Mucosa of rectum (tissue), 2 donors: ENCODE data around the gene PRDX2.

Source experiments
- H3K27ac ChIP-seq, 2 donors: one replicate each; pipeline ENCODE4 v1.7.0; 2013; ENCODE audit warnings: inconsistent platforms in 2 of 2, low read depth in 2 of 2, low read length in 2 of 2
- H3K27me3 ChIP-seq, 2 donors: one replicate each; pipeline ENCODE4 v1.7.0; 2013; ENCODE audit warnings: low read length in 2 of 2; ENCODE audit not compliant: control insufficient read depth in 2 of 2, insufficient read depth in 2 of 2
- H3K36me3 ChIP-seq, 2 donors: one replicate each; pipeline ENCODE4 v1.7.0; 2013; ENCODE audit warnings: low read length in 2 of 2; ENCODE audit not compliant: control insufficient read depth in 2 of 2, insufficient read depth in 2 of 2
- H3K4me1 ChIP-seq, 2 donors: one replicate each; pipeline ENCODE4 v1.7.0; 2013; ENCODE audit warnings: low read length in 2 of 2, mild to moderate bottlenecking in 1 of 2; ENCODE audit not compliant: control insufficient read depth in 2 of 2, insufficient read depth in 2 of 2
- H3K4me3 ChIP-seq, 2 donors: one replicate each; pipeline ENCODE4 v1.7.0; 2013; ENCODE audit warnings: low read length in 2 of 2
- H3K9ac ChIP-seq, 2 donors: one replicate each; pipeline ENCODE4 v1.7.0; 2013; ENCODE audit warnings: low read length in 2 of 2, low read depth in 1 of 2, mild to moderate bottlenecking in 1 of 2
- H3K9me3 ChIP-seq, 2 donors: one replicate each; pipeline ENCODE4 v1.7.0; 2013; ENCODE audit warnings: low read length in 2 of 2; ENCODE audit not compliant: control insufficient read depth in 2 of 2
- donor health status: healthy.
- donor health status: Normal muscosa, but diverticular disease.

Gene PRDX2

DNA sequence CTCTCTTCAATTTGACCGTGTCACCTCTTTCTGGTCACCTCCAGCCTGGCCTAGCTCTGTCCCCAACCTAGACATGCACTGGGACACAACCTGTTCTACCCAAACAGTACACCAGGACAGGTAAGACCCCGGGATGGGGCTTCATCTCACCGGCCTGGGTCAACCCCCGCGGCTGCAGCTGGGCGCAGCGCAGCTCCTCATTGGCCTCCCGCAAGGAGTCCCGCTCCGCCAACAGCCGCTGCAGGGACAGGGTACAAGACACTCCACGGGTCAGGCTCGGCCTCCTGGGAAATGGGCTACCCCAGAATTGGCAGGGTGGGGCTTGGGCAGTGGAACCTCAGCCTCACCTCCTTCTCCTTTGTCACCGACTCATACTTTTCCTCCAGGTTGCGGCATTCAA, 33.9 kb downstream of the PRDX2 start:
- no peaks in the 10 kb centered on the region for H3K27me3 ChIP-seq
- no peaks in the 10 kb centered on the region for H3K9me3 ChIP-seq
- no peak overlapping the region for H3K9ac ChIP-seq
- H3K27ac ChIP-seq: no peak overlapping the region
- H3K4me3 ChIP-seq: no peak overlapping the region
- H3K4me1 ChIP-seq: peaks cover 3 to 15% of the 10 kb centered on the region in 2 donors
- peaks cover 16 to 23% of the 10 kb centered on the region in 2 donors for H3K36me3 ChIP-seq

DNA sequence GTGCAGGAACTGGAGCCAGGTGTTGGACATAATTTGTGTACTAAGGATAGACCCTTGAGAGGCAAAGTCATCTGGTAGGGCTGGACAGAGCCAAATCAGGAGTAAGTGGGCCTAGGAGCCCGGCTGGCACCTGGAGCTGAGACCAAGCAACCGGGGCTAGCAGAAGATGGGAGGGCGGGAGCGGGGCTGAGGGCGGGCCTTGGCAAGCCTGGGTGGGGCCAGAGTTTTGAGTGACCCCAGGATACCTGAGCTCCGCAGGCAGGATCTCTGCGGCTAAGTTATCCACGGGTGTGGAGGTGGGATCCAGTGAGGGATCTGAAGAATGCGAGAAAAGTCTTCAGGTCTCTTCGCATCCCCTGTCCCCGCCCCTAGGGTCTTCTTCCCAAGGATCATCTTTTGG, 34.5 kb downstream of the PRDX2 start:
- Histone ChIP-seq H3K9me3 (no peaks in the 10 kb centered on the region), H3K36me3 (peaks cover 16 to 23% of the 10 kb centered on the region in 2 donors), H3K27ac (no peak overlapping the region), H3K9ac (no peak overlapping the region), H3K4me3 (no peak overlapping the region), H3K4me1 (peaks cover 3 to 15% of the 10 kb centered on the region in 2 donors), H3K27me3 (no peaks in the 10 kb centered on the region)

DNA sequence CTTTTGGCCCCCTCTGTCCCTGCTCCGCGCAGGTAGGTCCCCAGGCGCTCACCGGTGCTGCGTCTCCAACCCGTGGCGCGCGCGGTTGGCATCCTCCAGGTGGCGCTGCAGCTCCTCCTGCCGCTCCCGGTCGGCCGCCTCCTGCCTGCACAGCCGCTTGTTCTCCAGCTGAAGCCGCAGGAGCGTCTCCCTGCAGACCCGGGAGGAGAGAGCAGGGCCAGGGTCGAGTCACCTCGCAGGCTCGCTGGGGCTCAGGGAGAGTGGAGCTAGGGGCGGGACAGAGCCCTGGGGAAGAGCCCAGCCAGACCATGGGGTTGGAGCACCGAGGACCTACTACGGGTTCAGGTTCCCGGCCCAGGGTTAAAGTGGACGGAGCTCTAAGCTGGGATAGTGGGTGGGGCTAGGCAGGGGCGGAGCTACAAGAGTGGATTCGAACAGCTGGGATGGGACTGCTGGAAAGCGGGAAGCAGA, 35.5 kb downstream of the PRDX2 start:
- H3K4me3 ChIP-seq: peak overlapping the region; percentile 52 to 68
- peaks cover 3 to 15% of the 10 kb centered on the region in 2 donors for H3K4me1 ChIP-seq
- H3K27ac ChIP-seq: peak overlapping the region; percentile 41 to 75
- no peaks in the 10 kb centered on the region for H3K9me3 ChIP-seq
- H3K36me3 ChIP-seq: peaks cover 16 to 23% of the 10 kb centered on the region in 2 donors
- H3K9ac ChIP-seq: peak overlapping the region in 1 of 2 donors; percentile 47
- no peaks in the 10 kb centered on the region for H3K27me3 ChIP-seq

DNA sequence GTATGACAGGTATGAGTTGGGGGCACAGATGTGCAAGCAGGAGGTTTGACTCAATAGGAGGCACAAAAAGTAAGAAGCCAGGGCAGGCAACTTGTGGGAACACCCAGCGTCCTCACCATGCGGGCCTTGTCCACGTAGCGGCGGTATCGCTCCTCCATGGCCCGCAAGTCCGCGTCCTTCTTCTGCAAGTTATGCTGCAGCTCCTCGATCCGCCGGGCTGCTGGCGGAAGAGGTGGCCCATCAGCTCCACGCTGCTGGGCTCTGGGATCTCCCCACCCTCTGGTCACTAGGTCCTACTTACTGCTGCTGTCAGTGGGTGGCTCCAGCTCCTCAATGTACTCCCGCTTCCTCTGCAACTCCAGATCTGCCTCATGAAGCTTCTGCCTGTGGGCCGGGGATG, 36.9 kb downstream of the PRDX2 start:
- peaks cover 16 to 23% of the 10 kb centered on the region in 2 donors for H3K36me3 ChIP-seq
- no peaks in the 10 kb centered on the region for H3K27me3 ChIP-seq
- H3K4me1 ChIP-seq: peaks cover 0 to 7% of the 10 kb centered on the region in 2 donors
- no peak overlapping the region for H3K4me3 ChIP-seq
- H3K9ac ChIP-seq: no peak overlapping the region
- no peaks in the 10 kb centered on the region for H3K9me3 ChIP-seq
- H3K27ac ChIP-seq: no peak overlapping the region

DNA sequence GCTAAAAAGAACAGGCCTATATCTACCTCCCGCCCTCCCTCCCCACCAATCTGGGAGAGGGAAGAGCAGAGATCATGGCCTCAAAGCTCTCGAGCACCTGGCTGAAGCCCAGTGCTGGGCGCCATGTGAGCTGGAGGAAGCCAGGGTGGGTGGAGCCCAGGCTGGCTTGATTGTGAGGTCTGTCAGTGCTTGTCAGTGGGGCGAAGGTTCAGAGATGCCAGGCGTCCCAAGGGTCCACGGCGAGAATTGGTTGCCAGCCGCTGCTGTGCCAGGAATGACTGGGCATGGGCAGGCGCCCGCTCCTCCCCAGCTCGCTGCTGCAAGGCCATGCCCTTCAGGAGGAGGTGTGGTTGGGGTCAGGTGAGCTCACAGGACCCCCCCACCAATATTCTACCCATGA, 38.5 kb downstream of the PRDX2 start:
- Histone ChIP-seq H3K9me3 (no peaks in the 10 kb centered on the region), H3K9ac (no peak overlapping the region), H3K36me3 (peaks cover 16 to 19% of the 10 kb centered on the region in 2 donors), H3K4me1 (peaks cover under 1 to 3% of the 10 kb centered on the region in 2 donors), H3K4me3 (no peak overlapping the region), H3K27ac (no peak overlapping the region), H3K27me3 (no peaks in the 10 kb centered on the region)

DNA sequence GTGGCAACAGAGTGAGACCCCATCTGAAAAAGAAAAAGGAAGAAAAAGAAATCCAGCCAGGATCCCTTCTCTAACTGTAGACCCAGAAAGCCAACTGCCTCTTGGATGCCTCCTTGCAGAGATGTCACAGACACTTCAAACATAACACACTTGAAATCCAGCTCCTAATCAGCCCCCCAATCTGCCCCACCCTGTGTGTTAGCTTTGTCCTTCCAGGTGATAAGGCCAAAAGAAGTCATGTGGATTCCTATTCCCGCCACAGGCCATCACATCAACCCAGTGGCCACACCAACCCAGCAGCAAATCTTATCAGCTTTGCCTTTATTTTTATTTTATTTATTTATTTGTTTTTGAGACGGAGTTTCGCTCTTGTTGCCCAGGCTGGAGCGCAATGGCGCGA, 41.9 kb downstream of the PRDX2 start:
- Histone ChIP-seq H3K27me3 (no peaks in the 10 kb centered on the region), H3K27ac (no peak overlapping the region), H3K4me3 (no peak overlapping the region), H3K4me1 (peaks cover 8 to 10% of the 10 kb centered on the region in 2 donors), H3K36me3 (peaks cover 10% of the 10 kb centered on the region in 2 donors), H3K9me3 (no peaks in the 10 kb centered on the region), H3K9ac (no peak overlapping the region)

DNA sequence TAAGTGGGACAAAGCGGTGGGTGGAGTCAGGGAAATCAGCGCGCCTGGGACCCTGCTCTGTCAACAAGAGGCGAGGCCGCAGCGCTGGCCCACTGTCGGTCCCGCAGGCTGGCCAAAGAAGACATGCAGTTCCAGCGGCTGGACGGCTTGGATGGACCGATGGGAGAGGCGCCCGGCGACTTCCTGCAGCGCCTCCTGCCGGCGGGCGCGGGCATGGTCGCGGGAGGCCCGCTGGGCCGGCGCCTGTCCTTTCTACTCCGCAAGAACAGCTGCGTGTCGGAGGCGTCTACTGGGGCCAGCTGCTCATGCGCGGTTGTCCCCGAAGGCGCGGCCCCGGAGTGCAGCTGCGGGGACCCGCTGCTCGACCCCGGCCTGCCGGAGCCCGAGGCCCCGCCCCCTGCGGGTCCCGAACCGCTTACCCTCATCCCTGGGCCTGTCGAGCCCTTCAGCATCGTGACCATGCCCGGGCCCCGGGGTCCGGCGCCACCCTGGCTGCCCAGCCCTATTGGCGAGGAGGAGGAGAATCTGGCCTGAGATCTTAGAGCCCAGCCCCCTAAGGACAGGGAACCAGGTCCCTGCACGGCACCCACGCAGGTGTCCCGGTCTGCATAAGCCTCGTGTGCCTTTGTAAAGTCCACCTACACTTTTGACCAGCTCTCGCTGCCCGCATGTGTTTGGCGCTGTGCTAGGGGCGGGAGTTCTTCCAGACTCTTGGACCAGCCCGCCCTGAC, 43.9 kb downstream of the PRDX2 start:
- no peaks in the 10 kb centered on the region for H3K9me3 ChIP-seq
- peak overlapping the region; percentile 48 to 57 for H3K4me3 ChIP-seq
- H3K4me1 ChIP-seq: peaks cover 8 to 10% of the 10 kb centered on the region in 2 donors
- peaks cover 0 to 4% of the 10 kb centered on the region in 2 donors for H3K27me3 ChIP-seq
- H3K9ac ChIP-seq: peak overlapping the region in 1 of 2 donors; percentile 7
- H3K27ac ChIP-seq: no peak overlapping the region
- no peaks in the 10 kb centered on the region for H3K36me3 ChIP-seq

DNA sequence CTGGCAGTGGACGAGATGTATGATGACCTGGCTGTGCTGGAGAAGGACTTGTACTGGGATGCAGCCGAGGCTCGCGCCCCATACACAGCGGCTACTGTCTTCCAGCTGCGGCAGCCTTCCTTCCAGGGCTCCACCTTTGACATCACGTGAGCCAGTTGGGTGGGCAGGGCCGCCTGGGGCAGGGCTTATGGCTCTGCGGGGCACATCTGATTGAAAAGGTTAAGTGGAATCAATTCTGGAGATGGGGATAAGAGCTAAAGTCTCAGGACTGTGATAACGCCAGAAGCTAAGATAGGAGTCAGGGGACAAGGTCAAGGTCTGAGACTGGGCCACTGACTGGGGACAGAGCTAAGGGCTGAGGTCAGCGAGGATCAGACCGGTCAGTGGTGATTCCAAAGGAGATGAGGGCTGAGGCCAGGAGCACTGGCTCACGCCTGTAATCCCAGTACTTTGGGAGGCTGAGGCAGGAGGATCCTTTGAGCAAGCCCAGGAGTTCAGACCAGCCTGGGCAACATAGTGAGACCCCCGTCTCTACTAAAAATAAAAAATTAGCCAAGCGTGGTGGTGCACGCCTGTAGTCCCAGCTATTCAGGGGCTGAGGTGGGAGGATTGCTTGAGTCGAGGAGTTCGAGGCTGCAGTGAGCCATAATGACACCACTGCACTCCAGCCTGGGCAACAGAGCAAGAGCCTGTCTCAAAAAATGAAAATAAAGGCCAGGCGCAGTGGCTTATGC, 45.3 kb downstream of the PRDX2 start:
- no peak overlapping the region for H3K9ac ChIP-seq
- H3K27ac ChIP-seq: no peak overlapping the region
- H3K4me1 ChIP-seq: peaks cover 8 to 10% of the 10 kb centered on the region in 2 donors
- H3K4me3 ChIP-seq: no peak overlapping the region
- peaks cover 5 to 8% of the 10 kb centered on the region in 2 donors for H3K27me3 ChIP-seq
- no peaks in the 10 kb centered on the region for H3K9me3 ChIP-seq
- H3K36me3 ChIP-seq: no peaks in the 10 kb centered on the region

DNA sequence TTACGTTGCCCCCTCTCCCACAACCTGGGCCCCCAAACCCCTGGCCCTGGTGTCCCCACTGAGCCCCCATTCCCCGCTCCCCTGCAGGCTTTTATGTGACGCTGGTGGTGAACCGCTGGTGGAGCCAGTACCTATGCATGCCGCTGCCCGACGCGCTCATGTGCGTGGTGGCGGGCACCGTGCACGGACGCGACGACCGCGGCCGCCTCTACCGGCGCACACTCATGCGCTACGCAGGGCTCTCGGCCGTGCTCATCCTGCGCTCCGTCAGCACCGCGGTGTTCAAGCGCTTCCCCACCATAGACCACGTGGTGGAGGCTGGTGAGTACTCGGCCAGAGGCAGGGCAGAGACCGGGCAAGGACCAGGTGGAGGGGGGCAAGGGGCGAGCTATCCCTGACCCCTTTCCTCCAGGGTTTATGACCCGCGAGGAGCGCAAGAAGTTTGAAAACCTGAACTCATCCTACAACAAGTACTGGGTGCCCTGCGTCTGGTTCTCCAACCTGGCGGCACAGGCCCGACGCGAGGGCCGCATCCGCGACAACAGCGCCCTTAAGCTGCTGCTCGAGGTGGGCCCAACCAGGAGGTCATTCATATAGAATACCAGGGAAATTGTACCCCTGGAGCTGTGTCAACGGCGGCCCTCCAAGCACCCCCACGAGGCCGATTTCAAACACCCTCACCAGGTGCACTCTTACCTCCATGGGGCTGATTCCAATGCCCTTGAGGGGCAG, 47.0 kb downstream of the PRDX2 start:
- Histone ChIP-seq H3K9me3 (no peaks in the 10 kb centered on the region), H3K27me3 (peaks cover 12 to 24% of the 10 kb centered on the region in 2 donors), H3K4me1 (peaks cover 12 to 22% of the 10 kb centered on the region in 2 donors), H3K27ac (no peak overlapping the region), H3K9ac (no peak overlapping the region), H3K4me3 (no peak overlapping the region), H3K36me3 (no peaks in the 10 kb centered on the region)
